ENCODE results near the gene HES3.

Gene HES3

DNA sequence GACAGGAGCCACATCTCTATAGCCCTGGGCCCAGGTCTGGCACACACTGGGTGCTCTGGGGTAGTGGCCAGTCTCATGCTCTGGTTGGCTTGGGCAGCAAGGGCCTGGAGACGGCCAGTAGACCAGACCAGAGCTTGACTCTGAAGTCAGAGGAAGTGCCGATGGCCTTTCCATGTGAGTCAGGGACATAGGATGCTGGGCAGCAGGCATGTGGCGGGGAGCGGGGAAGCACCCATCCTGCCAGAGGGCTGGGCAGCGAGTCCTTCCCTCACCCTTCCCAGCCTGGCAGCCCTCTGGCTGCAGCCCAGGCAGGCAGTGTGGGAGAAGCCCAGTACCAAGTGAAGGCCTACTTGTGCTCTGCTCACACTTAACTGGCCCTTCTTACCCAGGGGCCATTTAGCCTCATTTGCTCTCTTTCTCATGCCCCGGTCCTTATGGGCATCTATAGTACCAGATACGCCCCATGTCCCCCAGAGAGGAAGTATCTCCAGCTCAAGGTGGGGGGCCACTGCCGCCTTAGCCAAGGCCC, 13.6 kb downstream of the HES3 start:
- no peak for TF ChIP-seq EZH2phosphoT487 (IDR thresholded peaks at IDR 0.05; ENCODE audit: borderline replicate concordance, low read length)
- TF ChIP-seq, protein P1, sequence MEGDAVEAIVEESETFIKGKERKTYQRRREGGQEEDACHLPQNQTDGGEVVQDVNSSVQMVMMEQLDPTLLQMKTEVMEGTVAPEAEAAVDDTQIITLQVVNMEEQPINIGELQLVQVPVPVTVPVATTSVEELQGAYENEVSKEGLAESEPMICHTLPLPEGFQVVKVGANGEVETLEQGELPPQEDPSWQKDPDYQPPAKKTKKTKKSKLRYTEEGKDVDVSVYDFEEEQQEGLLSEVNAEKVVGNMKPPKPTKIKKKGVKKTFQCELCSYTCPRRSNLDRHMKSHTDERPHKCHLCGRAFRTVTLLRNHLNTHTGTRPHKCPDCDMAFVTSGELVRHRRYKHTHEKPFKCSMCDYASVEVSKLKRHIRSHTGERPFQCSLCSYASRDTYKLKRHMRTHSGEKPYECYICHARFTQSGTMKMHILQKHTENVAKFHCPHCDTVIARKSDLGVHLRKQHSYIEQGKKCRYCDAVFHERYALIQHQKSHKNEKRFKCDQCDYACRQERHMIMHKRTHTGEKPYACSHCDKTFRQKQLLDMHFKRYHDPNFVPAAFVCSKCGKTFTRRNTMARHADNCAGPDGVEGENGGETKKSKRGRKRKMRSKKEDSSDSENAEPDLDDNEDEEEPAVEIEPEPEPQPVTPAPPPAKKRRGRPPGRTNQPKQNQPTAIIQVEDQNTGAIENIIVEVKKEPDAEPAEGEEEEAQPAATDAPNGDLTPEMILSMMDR (IDR thresholded peaks at IDR 0.05; ENCODE audit: low read depth, low read length, poor library complexity, severe bottlenecking), result no peak

DNA sequence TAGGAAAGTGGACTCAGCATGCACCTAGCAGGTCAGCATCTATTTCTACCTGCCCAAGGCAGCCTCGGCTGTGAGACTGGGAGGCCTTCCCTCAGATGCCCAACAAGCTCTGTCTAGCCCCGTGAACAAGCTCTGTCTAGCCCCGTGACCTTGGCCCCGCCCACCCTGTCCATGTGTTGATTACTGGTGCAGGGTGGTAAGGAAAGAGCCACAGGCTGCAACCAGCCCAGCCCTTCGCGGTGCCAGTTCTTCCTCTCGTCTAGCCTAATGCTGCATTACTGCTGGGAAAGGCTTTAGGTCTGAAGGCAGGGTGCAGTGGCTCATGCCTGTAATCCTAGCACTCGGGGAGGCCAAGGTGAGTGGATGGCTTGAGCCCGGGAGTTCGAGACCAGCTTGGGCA, 14.7 kb downstream of the HES3 start:
- Histone ChIP-seq H3K27me3 (ENCODE audit: control insufficient read depth, low read length) (peaks cover 29% of the 10 kb centered on the region), H3K9me3 (ENCODE audit: control insufficient read depth, insufficient read depth, low read length) (no peaks in the 10 kb centered on the region), H3K4me1 (ENCODE audit: control insufficient read depth, low read length) (peaks cover 25% of the 10 kb centered on the region), H3K27ac (ENCODE audit: low read depth, low read length) (no peak overlapping the region), H3K36me3 (ENCODE audit: control insufficient read depth, low read length) (no peaks in the 10 kb centered on the region), H3K79me2 (ENCODE audit: control insufficient read depth, low read length) (no peaks in the 10 kb centered on the region), H4K20me1 (ENCODE audit: control insufficient read depth, insufficient read depth, low read depth, low read length) (peaks cover 6% of the 10 kb centered on the region), H3F3A (ENCODE audit: control insufficient read depth, insufficient read depth) (no peaks in the 10 kb centered on the region; the same call in 1 of the 2 replicates), H3K4me3 (ENCODE audit: low read length) (no peak overlapping the region), H3K9me2 (replicated peaks; ENCODE audit: control insufficient read depth, low read length) (no peaks in the 10 kb centered on the region), H3K4me2 (ENCODE audit: low read length) (no peak overlapping the region)
- TF ChIP-seq EZH2phosphoT487 (IDR thresholded peaks at IDR 0.05; ENCODE audit: borderline replicate concordance, low read length), result no peak
- TF ChIP-seq, protein P1 (IDR thresholded peaks at IDR 0.05; ENCODE audit: low read depth, low read length, poor library complexity, severe bottlenecking), result no peak

More for the DNA sequence above, 13.6 kb downstream of the HES3 start:
- Histone ChIP-seq H3K4me3 (ENCODE audit: low read length) (no peak overlapping the region), H3K27me3 (ENCODE audit: control insufficient read depth, low read length) (peaks cover 29% of the 10 kb centered on the region), H3K9me3 (ENCODE audit: control insufficient read depth, insufficient read depth, low read length) (no peaks in the 10 kb centered on the region), H3K79me2 (ENCODE audit: control insufficient read depth, low read length) (no peaks in the 10 kb centered on the region), H3K4me2 (ENCODE audit: low read length) (no peak overlapping the region), H3K36me3 (ENCODE audit: control insufficient read depth, low read length) (no peaks in the 10 kb centered on the region), H4K20me1 (ENCODE audit: control insufficient read depth, insufficient read depth, low read depth, low read length) (peaks cover 3% of the 10 kb centered on the region; the same call in 1 of the 2 replicates), H3F3A (ENCODE audit: control insufficient read depth, insufficient read depth) (no peaks in the 10 kb centered on the region; the same call in 1 of the 2 replicates), H3K4me1 (ENCODE audit: control insufficient read depth, low read length) (peaks cover 17% of the 10 kb centered on the region), H3K27ac (ENCODE audit: low read depth, low read length) (no peak overlapping the region), H3K9me2 (replicated peaks; ENCODE audit: control insufficient read depth, low read length) (no peaks in the 10 kb centered on the region)

DNA sequence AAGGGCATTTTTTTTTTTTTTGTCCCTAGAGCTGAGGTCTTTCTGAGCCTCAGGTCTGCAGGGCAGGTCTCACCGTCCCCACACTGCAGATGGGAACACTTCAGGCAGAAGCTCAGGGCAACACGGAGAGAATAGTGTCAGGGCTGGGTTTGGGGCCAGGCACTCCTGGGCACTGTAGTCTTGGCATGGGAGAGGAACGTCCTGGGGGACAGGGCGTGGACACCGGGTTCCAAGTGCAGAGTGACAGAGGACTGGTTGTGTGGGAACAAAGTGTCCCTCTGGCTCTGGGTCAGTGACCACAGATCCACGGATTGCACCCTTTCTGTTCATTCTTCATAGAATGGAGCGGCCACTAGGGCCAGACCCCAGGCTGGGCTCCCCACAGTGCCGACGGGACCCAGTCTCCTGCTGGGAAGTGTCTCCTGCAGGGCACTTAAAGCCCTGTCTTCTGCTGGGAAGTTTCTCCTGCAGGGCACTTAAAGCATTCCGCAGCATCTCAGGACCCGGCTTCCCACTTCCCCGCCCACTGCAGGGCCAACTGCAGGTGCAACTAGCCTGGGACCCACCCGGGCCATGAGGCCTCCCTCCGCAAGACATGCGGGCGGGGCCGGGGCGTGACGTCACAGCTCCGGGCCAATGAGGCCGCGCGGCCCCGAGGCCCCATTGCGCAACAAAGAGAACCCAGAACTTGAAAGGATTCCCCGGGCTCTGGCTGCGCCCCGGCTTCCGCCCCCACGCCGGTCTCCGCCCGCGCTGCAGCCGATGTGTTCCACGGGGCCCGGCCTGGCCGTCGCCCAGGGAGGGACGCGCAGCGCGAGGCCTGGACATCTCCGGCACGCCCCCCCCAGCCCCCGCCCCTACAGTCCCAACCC, 15.7 kb downstream of the HES3 start:
- H3K27ac ChIP-seq (ENCODE audit: low read depth, low read length), result no peak overlapping the region
- H3K9me3 ChIP-seq (ENCODE audit: control insufficient read depth, insufficient read depth, low read length), result no peaks in the 10 kb centered on the region
- peaks cover 6% of the 10 kb centered on the region for H4K20me1 ChIP-seq (ENCODE audit: control insufficient read depth, insufficient read depth, low read depth, low read length)
- H3K9me2 ChIP-seq (replicated peaks; ENCODE audit: control insufficient read depth, low read length), result no peaks in the 10 kb centered on the region
- H3K4me3 ChIP-seq (ENCODE audit: low read length), result peak overlapping the region; percentile 72
- TF ChIP-seq, protein P1 (IDR thresholded peaks at IDR 0.05; ENCODE audit: low read depth, low read length, poor library complexity, severe bottlenecking), result no peak
- no peak for TF ChIP-seq EZH2phosphoT487 (IDR thresholded peaks at IDR 0.05; ENCODE audit: borderline replicate concordance, low read length)
- peaks cover 25% of the 10 kb centered on the region for H3K4me1 ChIP-seq (ENCODE audit: control insufficient read depth, low read length)
- no peaks in the 10 kb centered on the region; the same call in 1 of the 2 replicates for H3F3A ChIP-seq (ENCODE audit: control insufficient read depth, insufficient read depth)
- H3K79me2 ChIP-seq (ENCODE audit: control insufficient read depth, low read length), result no peaks in the 10 kb centered on the region
- H3K36me3 ChIP-seq (ENCODE audit: control insufficient read depth, low read length), result no peaks in the 10 kb centered on the region
- peak overlapping the region; percentile 86 for H3K4me2 ChIP-seq (ENCODE audit: low read length)
- H3K27me3 ChIP-seq (ENCODE audit: control insufficient read depth, low read length), result peaks cover 29% of the 10 kb centered on the region

Data from DOHH2 (cell line).